ENCODE measurements around the gene CCNG2.
"Not testable (repeated sequence)": the region's sequence is repeated elsewhere in the genome, so short reads cannot be mapped to it uniquely, and the experiment has no call there.

The CCNG2 gene, protein sequence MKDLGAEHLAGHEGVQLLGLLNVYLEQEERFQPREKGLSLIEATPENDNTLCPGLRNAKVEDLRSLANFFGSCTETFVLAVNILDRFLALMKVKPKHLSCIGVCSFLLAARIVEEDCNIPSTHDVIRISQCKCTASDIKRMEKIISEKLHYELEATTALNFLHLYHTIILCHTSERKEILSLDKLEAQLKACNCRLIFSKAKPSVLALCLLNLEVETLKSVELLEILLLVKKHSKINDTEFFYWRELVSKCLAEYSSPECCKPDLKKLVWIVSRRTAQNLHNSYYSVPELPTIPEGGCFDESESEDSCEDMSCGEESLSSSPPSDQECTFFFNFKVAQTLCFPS

DNA sequence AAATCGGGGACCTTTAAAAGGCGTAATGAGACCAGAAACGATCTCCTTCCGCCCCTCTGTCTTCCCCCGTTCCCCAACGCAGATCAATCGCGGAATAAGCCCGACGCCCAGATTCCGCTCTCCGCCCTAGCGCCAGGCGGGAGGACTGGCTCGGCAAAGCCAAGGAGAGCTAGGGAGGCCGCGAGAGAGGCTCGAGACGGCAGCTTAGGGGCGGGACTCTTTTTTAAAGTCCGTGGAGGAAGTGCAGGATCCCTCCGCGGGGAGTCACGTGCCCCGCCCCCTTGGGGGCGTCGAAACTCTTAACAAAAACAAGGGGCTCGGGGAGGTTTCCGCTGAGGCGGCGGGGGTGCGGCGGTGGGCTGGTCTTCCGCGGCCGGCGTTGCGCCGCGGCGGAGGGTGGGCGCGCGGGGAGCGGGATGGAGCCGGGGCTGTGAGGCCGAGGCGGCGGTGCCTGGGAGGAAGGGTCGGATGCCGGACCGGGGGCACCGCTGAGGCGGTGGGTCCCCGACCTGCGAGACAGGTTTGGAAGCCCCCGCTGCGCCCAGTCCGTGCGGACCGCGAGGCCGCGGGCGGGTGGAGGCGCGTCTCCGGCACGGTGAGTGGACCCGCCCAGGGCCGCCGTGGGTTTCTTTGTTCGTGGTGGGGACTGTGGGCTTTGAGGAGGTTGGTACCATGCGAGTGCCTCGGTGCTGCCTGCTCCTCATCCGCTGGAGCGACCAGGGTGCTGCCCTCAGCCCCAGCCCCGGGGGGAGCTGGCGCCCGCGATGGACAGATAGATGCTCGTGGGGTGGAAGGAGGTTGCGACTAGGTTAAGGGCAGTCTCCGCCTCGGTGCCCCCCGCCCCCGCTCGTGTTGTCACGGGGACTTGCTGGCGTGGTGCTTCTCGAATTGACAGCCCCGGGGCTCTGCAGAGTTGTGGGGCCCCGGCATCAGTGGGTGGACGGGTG is at the start of gene CCNG2:
Gene CCNG2, plus strand, starts transcription at position 296 of the 947 bp plus-strand sequence. CDS start 1,326 bp downstream, outside the sequence.
- DNase-seq = peak; percentile 97

DNA sequence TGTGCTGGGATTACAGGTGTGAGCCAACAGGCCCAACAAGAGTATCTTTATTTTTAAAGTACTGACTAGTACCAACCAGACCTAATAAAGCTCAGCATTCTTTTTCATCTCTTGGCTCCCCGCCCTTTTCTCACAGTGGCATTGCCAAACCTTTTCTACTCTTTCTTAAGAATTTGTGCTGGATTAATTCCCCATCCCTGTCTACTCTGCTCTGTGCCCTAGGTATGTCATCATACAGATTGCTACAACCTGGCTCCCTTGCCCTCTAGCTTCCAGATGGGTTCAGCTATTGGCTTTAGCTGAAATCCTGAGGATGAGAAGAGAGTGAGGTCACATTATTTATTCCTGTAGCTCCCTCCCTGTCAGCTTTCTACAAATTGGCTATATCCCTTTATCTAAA is 46.3 kb upstream of the CCNG2 start:
- no peak for DNase-seq

DNA sequence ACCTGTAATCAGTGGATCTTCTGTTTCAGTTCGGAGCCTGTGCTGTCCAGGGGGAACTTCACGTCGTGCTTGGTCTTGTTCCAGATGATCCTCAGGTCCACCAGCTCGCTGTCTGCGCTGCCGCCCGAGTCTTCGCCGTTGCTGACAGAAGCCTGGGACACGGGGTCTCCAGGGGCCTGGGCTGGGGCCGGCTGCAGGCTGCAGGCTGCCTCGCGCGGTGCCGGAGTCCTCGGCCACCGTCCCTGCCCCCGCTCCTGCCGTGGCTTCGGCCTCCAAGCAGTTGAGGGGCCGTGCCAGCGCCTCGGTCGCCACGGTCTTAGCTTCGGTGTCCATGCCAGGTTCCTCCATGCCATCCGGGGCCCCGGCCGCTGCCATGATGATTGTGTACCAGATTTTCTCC is 43.9 kb upstream of the CCNG2 start:
- no peak for DNase-seq

DNA sequence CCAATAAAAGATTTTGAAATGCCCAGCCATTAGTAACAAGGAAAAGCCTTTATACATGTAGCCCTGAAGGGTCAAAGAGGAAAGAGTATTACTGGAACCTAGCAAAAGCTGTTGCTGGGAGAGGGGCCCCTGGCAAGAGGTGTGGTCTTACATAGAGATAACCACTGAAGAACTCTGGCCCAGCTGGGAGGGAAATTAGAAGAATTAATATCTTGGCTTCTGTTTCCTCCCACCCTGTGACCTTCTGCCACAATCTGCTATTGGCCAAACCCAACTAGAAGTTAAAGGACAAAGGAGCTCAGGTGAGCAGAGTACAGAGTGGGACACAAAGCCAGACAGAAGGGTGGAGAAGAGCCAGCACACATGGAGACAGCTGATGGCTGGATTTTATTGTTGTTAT is 39.3 kb upstream of the CCNG2 start:
- no peak for DNase-seq

DNA sequence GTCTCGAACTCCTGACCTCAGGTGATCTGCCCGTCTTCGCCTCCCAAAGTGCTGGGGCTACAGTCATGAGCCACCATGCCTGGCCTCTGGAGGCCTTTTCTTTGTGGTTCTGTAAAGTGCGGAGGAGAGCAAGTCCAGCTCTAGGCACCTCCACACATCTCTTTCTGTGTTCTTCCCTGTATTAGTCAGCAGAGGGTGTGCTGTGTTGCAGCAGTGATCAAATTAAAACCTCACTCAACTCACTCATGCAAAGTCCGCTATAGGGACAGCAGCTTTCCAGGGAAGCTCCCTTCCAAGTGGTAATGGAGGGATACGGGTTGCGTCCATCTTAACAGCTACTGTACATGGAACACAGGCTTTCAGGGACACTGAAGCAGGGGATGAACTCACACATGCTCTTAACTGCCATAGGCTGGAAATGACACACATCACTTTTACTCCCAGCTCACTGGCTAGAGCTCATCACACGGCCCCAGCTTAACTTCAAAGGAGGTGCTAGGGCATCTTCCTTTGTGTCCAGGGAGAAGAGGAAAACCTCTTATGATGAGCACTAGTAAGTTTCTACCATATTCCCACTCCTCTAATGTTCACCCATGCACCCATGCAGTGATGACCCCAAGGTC is 36.0 kb upstream of the CCNG2 start:
- no peak for DNase-seq

DNA sequence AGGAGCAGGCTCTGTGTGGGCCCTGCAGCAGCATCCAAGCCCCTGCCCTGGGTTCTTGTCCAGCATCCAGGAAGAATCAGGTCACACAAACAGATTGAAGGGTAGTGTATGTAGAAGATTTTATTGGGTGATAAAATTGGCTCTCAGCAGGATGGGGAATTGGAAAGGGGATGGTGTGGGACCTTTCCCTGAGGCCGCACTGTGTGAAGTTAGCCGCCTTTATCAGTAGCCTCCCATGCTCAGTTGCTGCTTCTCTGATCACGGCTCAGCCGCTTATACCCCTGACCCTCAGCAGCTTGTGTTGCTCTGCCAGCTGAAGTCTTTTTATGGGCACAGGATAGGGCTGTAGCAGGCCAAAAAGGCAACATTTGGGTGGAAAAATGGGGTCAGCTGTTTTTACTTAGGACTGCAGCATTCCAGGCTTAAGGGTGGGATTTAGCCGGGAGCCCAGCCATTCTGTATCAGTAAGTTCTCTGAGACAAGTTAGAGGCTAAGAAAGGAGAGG is 35.2 kb upstream of the CCNG2 start:
- DNase-seq = no peak

DNA sequence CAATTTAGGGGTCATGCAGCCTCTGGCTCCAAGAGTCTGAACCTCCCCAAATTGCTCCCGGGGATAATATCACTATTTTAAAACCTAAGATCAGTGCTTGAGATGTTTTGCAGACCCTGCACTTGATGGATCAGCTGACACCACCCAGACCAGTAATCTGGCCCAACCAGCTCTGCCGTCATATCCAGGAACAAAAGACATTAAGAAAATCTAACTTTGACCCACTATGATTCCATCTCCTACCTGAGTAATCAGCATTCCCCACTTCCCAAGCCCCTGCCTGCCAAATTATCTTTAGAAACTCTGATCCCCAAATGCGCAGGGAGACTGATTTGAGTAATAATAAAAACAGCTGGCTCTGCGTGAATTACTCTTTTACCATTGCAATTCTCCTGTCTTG is 34.4 kb upstream of the CCNG2 start:
- DNase-seq = no peak

GRCh38 chr4:77123411-77123810 is 33.6 kb upstream of the CCNG2 start:
- no peak for DNase-seq

DNA sequence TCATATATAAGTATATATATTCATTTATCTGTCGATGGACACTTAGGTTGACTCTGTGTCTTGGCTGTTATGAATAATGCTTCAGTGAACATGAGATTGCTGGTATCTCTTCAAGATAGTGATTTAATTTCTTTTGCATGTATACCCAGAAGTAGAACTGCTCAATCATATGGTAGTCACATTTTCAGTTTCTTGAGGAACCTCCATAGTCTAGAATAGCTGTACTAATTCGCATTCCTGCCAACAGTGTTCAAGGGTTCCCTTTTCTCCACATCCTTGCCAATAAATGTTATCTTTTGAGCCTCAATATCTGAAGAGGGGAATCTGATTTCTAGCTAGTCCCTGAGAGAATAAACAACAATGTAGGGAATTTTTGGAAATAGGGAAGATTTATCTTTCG is 32.4 kb upstream of the CCNG2 start:
- DNase-seq = no peak

DNA sequence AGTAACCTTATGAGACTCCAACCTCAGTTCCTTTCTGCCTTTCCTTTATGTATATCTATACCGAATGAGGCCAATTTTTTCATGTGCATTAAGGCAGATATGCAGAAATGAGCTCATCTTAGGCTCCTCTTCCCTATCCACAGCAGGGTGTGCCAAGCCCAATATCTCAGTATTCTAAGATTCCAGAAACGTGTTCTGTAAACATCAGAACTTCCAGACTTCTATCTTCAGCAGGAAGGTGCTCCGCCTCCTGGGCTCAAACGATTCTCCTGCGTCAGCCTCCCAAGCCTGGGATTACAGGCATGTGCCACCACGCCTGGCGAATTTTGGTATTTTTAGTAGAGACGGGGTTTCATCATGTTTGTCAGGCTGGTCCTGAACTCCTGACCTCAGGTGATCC is 31.0 kb upstream of the CCNG2 start:
- no peak for DNase-seq

GRCh38 chr4:77126809-77127208 is 30.2 kb upstream of the CCNG2 start:
- no peak for DNase-seq

- no peak for DNase-seq
These were observed 29.8 kb upstream of the CCNG2 start for GRCh38 chr4:77127215-77127614.

DNA sequence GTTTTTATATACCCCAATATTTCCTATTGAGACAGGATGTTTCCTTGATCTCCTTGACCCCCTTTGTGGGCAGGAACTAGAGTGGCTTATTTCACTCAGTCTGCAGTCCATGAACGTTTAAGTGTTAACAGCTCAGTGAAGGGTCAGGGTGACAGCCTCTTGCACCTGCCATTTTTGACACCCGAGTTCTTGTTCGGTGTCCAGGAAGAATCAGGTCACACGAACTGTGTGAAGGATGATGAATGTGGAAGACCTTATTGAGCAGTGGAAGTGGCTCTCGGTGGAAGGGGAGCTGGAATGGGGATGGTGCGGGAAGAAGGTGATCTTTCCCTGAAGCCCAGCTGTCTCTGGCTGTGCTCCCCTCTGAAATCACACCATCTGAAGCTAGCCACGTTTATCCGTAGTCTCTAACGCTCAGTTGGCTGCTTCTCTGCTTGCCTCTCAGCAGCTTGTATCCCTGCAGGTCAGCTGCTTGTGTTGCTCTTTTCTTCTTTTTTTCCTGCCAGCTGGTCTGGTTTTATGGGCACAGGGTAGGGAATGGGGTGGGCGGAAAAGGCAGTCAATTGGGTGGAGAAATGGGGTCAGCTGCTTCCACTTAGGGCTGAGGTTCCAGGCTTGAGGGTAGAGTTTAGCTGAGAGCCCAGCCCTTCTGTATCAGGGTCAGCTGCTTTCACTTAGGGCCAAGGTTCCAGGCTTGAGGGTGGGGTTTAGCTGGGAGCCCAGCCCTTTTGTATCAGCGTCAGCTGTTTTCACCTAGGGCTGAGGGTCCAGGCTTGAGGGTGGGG is 29.0 kb upstream of the CCNG2 start:
- DNase-seq = no peak

GRCh38 chr4:77132652-77133312 is 24.2 kb upstream of the CCNG2 start:
- no peak for DNase-seq

DNA sequence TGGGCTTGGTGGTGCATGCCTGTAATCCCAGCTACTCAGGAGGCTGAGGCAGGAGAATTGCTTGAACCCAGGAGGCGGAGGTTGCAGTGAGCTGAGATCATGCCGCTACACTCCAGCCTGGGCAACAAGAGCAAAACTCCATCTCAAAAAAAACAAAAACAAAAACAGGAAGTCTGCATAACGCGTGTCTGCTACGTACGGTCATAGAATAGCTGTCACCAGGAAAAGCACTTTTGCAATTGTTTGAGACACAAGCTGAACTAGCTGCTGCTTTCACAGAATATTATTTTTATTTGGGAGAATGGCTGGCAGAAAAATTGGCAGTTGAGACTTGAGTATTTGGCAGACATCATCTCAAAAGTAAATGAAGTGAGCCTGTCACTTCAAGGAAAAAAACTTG is 19.6 kb upstream of the CCNG2 start:
- DNase-seq = not testable (repeated sequence)

DNA sequence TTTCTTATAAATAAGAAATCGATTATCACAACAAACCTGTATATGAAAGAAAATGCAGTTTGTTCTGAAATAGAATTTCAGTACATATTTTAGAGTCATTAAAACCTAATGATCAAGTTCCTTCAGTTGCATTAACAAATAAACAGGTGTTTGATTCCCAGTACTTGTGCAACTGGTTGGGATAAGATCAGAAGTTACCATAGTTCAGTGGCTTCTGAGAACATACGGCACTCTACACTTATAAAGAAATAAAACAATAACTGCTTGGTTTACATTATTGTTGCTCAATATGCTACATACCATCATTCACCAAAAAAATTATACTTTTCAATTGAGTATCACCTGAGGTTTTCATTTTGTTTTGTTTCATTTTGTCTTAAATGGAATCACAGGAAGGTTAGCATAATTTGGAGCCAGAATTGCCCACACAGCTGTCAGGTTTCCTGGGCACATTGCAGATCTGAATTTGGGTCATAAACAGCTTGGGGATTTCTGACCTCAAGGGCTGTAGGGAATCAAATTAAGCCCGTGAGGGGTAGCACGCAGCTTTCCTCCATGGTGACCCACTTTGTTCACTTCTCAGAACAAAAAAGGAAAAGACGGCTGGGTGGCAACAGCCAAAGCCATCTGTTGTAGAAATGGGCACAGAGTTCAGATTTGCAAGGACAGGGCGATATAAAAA is 14.9 kb upstream of the CCNG2 start:
- no peak for DNase-seq

DNA sequence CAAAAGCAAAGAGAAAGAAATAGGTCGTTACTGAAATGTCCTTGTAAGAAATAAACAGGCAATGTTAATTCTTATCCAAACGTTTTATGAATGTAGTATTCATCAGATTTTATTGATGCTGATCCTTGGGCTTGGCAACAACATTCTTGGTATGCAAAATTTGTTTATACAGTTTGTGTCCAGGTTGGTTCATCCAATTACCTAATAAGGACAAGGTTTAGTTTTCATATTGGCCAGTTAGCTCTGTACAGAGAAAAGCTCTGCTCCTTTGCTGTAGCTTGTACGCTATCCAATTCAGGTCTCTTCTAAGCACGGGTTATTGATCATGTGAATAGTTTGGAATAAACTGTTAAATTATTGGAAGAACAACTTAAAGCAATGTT is 14.4 kb upstream of the CCNG2 start:
- no peak for DNase-seq

DNA sequence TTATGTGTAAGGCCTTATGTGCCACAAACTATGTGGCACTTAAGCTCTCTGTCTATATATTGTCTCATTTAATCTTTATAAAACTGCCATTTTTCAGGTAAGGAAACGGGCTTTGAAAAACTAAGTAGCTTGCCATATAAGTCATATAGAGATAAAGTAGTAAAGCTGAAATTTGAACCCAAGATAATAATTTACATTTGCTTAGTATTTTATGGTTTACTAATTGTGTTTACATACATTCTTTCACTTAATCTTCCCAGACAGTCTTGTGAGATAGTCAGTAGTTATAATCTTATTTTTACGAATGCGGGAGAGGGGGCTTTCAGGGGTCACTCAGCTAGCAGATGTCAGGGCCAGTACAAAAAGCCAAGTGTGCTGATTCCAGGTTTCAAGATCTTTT is 13.9 kb upstream of the CCNG2 start:
- DNase-seq = no peak

- DNase-seq = no peak
These were observed 11.2 kb upstream of the CCNG2 start for GRCh38 chr4:77145842-77146185.

- DNase-seq = peak; percentile 5
These were observed 10.6 kb upstream of the CCNG2 start for GRCh38 chr4:77146186-77147078.
